ENCODE measurements around the gene HSD3B2.

HSD3B2 gene

DNA sequence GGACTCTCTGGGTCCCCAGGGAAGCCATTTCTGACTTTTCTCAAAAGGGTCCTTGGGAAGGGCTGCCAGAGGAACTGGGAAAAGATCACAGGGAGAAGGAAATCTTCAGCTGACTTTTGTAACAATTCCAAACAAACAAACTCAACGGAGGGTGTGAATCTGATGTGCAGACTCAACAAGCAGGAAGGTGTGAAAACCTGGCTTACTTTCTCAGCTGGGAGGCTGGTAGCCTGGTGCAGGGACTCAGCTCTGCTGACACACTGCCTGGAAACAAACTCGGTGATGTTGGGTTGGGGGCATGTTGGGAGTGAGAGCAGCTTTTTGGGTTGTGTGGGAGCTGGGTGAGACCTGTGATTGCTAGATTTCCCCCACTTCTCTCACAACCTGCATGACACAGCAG lies 10.2 kb upstream of the HSD3B2 start:
- no peak for DNase-seq

DNA sequence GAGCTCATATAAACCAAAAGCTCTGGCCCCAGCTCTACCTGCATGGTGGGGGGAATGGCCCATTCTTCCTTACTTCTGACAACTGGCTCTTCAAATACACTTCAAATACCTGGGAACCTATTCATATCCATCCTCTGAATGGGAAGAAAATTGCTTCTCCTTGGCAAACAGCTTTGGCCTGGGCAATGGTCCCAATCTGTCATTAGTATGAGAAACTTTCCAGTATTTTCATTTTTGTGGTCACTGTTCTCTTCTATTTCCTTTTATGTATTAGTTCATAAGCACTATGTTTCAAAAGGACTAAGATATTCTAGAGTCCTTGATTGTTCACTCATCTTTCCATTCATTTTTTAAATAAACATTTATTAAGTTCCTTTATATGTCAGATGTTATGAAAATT lies 5.2 kb upstream of the HSD3B2 start:
- DNase-seq = no peak

DNA sequence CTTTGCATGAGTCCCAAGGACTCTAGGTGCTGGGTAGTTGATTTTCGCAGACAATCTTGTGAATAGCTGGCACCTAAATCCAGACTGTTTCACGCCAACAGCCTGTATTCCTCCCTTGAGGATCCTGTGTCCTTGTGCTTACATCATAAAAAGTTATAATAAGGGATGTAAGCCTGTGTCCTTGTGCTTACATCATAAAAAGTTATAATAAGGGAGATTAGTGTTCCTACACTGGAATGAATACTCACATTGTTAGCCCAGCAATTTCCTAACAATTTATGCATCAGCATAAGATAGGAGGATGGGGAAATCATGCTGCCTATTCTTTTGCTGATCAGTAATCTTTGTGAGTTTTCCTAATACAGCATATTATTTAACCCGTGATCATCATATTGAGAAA lies 4.0 kb upstream of the HSD3B2 start:
- no peak for DNase-seq

DNA sequence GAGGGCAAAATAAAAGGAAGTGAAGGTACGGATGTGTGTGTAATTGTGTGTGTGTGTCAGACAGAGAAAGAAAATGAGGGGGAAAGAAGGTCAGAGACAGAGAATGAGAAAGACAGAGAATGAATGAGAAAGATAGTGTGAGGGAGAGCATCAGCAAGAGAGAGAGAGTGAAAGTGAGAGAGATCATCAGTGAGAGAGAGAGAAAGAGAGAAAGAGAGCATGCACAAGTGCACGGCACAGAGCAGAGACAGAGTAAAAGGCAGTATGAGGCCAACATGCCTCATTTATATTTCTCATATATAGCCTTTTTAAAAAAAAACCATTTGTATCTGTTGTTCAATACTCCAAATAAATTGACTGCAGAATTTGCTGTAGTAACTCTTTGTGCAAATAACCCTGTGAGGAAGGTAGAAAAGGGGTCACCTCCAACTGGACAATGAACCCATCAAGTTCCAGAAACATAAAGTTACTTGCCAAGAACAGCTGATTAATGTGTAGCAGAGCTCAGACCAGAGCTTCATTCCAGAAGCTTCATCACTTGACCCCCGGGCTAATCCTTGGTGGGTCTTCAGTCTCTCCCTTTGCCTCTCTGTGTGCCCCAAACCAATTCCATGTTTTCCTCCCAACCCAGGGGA lies 1.2 kb downstream of the HSD3B2 start:
- no peak for DNase-seq

DNA sequence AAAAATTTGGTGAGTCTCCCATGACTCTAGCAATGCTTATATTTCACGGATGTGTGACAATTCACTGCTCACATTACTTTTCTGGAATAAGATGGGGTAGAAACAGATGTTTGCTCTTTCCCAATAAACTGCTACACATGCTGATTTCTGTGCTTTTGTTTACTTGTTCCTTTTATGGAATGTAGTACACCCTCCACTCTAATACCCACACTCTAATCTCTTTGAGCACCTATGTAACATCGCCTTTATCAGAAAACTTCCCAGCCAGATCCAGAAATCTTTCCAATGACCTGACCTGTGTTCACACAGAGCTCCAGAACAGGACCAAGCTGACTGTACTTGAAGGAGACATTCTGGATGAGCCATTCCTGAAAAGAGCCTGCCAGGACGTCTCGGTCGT lies 4.2 kb downstream of the HSD3B2 start:
- DNase-seq = no peak

DNA sequence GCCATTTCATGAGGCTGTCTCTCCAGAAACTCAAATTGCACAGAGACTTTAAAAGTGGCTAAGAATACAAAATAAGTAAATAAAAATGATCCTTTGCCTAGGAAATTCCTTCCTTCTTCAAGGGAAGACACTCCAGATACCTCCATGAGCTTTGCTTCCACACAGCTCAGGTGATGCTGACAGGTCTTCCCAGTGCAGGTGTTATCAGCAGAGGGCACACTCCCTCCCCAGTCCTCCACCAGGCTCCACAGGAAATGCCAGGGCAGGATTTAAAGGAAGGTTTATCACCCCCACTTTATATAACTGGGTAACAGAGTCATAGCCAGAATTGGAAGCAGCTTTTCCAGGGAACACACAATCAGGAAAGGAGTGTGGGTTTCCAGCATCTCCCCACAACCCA lies 5.7 kb downstream of the HSD3B2 start:
- no peak for DNase-seq

DNA sequence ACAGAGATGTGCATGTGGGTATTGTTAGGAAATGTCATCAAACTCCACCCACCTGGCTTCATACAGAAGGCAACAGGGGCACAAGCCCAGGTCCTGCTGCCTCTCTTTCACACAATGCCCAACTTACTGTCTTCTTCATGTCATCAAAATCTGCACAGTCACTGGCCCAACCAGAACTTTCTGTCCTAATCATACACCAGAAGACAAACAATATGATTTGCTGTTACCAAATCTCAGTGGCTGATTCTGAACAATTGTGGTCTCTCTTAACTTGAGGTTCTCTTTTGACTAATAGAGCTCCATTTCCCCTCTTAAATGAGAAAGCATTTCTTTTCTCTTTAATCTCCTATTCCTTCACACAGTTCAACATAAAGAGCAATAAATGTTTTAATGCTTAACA lies 7.7 kb downstream of the HSD3B2 start:
- no peak for DNase-seq

DNA sequence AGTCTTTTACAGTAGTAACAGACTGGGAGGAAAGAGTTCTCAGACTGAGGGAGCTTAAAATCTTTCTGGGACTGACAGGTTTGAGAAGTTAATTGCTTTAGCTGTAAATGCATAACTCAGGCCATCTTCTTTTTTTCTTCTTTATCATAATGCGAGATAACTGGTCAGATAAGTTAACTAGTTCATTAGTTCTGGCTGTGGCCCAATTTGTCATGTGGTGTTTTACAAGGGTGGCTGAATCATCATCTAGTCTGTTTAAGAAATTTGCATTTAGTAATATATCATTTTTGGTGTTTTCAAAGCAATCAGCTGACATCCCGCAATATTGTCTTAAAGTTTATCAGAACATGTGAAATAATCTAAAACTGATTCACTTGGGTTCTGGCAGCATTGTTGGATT lies 14.0 kb downstream of the HSD3B2 start:
- DNase-seq = no peak

DNA sequence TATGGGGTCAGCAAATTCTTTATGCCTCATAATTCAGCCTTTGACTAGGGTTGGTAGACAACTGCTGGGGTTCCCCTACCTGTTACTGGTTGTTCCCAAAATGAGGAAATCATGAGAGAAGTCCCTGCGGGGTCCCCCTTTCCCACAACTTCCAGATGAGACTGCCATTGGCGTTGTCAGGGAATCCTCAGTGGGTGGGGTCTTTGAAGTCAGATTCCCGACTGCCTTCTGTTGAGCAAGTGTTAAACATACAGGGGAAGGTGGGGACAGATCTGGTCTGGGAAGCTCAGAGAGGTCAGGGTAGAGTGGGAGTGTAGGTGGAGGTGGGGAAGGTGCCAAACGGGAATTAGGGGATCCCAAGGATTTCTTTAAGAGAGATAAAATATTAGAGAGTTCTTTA lies 14.7 kb downstream of the HSD3B2 start:
- no peak for DNase-seq

DNA sequence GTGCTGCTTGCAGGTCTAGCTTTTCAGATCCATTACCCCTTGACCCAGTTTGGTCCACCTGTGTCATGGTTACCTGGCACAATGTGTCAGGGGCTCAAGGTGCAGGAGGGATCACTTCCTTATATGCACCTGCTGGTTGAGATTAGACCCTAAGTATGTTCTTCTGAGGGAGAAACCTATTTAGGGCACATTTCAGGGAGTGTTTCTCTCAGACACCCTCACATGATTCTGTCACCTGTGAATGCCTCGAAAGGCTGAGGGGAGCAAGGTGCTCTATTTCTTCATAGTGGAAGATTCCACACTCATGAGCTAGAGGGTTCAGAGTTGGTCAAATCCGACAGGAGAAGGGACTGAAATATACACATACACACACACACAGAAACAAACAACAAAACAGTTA lies 15.5 kb downstream of the HSD3B2 start:
- DNase-seq = no peak

DNA sequence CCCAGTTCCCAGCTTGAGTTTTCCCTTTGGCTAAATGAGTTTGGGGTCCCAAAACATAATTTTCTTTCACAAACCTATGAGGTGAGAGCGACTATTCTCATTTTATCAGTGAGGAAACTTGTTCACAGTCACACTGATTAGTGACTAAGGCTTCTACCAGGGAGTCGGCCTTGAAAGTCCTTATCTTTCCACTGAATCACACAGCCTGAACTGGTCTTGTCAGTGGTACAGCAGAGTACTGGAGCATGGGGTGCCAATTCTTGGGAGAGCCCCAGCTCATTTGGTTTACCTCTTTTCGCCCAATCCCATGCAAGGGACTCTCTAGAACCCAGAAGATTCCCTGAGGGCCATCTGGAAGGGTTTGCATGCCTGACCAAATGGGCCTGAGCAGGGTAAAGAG lies 16.9 kb downstream of the HSD3B2 start:
- no peak for DNase-seq

DNA sequence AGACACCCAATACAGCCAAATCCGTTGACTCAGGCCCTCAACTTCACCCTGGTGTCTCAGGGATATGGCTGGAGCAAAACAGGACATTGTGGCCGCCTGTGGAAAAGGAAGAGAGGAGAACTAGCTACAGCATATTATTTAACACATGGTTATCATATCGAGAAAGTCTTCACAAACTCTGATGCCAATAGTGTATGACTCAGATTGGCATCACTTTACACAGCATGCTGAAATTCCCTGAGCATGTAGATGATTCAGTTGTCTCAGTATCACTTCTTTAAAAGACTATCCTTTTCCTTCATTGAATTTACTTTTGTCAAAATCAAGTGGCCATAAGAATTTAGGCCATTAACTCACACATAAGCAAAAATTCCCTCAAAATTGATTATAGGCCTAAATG lies 20.1 kb downstream of the HSD3B2 start:
- no peak for DNase-seq

DNA sequence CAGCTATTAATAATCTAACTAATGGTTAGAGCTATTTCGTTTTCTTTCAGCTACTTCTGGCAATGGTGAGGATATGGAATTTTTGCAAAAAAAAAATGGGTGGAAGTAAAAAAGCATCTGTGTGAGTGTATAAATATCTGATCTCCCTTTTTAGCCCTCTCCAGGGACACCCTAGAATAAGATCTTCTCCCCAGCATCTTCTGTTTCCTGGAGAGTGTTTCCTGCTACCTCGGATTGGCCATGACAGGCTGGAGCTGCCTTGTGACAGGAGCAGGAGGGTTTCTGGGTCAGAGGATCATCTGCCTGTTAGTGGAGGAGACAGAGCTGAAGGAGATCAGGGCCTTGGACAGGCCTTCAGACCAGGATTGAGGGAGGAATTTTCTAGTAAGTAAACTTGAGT lies 23.8 kb downstream of the HSD3B2 start:
- DNase-seq = no peak

DNA sequence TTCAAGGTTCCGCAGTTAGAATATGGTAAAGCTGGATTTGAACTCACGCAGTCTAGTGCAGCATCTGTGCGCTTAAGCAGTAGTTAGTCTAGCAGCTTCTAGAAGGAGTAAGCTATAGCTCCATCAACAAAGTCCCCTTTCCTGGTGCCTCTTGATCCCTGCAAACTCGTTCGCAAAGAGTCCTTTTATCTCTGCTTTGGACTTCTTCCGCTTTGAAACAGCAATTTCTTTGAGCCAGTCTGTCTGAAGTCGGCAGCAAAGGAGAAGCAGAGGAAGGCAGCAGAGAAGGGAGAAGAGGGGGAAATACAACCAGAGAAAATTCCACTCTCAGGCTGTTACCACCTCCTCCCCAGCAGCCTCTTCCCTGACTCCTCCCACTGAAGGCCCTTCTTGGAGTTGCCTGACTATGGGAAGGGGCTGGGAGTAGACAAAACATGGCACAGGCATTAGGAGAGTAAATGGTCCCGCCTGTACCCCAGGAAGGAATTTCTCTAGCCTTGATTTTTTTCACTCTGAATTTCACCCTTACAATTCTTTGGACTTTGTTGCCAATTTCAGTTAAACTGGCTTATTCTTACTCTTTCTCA lies 25.9 kb downstream of the HSD3B2 start:
- no peak for DNase-seq

DNA sequence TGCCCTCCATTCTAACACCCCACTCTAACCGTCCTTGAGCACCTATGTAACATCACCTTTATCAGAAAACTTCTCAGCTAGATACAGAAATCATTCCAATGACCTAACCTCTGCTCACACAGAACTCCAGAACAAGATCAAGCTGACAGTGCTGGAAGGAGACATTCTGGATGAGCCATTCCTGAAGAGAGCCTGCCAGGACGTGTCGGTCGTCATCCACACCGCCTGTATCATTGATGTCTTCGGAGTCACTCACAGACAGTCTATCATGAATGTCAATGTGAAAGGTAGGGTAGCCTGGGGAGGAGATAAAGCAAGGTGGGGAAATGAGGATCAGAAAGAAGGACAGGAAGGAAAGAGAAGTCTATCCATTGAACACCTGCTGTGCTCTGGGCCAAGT lies 27.8 kb downstream of the HSD3B2 start:
- DNase-seq = no peak

DNA sequence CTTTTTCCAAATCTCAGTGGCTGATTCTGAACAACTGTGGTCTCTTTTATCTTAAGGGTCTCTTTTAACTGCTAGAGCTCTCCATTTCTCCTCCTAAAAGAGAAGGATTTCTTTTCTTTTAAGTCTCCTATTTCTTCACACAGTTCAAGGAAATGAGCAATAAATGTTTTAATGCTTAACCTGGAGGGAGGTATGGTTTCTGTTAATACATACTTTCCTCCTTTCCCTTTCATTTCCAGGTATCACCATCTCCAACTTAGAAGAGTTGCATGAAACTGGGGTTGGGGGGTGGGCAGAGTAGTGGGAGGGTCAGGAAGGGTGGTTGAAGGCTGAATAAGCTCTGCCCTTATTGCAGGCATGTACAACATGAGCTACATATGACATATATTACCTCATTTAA lies 31.4 kb downstream of the HSD3B2 start:
- no peak for DNase-seq

DNA sequence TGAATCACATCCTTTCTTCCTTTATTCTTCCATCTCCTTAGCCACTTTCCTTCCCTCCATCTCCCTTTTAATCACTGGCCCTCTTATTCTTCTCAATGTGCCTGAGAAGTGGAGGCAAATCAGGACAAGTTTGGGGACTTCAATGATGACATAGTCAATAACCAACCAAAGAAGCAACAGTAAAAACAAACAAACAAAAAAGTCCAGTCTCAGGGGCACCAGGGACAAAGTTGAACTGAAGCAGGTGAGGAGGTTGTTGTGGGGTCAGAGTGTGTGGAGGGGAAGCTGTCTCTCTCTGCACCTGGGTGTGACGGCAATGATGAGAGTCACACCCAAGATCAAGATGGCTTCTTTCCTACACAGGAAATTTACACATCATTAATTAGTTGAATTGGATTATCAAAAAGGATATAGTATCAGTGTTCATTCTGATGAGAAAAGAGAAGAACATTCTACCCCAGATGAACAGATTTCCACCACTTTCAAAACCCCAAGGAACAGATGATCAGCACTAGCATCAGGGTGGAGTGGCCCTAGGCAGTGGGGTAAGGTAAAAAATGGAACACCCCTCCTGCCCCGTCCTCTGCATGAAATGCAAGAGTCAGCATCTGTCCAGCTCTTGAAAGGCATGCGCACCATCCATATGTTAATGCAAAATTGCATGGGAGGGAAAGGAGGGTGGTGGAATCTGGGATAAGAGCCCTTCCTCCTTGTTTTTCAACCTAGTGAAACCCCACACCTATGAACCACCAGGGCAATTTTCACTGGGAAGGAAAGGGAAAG lies 32.6 kb downstream of the HSD3B2 start:
- no peak for DNase-seq

DNA sequence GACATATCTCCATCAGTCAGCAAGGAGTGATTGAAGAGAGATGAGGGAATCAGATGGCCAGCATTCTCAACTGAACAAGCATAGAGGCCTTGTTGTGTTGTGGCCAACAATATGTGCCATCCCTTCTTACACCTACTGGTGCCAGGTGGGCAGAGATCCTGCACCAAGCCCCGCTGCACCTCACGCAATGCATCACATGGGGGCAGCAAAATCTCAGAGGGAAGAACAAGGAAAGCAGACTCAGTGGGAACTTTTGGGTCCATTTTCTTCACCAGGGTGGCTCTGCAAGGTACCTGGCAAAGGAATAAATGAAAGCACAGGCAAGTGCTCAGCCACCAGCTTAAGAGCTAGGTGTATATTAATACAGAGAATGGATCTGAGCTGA lies 33.2 kb downstream of the HSD3B2 start:
- no peak for DNase-seq

DNA sequence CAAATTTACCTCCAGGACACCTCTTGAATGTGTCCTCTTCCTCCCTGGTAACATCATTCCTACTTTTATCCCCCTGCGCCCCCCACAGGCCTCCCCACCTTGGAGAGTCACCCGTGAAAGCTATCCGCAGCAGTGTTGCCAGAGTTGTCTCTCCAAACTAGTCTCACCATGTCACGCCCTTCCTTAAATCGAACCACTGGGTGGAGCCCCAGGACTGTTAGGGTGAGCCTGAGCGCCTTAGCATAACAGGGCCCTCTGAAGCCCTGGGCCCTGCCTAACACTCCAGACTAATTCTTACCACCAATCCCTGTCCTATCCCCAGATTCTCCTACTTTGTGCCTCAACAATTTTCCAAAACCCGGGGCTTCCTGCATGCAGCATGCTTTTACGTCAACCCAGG lies 35.0 kb downstream of the HSD3B2 start:
- no peak for DNase-seq

DNA sequence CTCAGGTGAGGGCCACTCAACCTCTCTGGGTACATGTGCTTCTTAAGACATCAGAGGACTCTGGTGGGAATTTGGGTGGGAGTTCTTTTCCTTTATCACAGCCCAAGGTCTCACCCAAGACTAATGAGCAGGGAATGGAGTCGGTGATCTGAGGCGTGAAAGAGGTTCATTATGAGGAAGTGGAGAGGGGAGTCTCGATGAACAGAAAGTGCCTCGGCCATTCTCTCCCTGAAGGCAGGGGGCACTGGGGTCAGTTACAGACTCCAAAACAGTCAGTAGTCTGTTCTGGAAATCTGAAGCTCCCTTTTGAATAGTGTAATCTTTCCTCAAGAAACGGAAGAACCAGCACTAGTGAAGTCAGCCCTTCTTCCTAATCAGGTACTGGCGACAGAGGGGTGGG lies 36.2 kb downstream of the HSD3B2 start:
- DNase-seq = no peak

DNA sequence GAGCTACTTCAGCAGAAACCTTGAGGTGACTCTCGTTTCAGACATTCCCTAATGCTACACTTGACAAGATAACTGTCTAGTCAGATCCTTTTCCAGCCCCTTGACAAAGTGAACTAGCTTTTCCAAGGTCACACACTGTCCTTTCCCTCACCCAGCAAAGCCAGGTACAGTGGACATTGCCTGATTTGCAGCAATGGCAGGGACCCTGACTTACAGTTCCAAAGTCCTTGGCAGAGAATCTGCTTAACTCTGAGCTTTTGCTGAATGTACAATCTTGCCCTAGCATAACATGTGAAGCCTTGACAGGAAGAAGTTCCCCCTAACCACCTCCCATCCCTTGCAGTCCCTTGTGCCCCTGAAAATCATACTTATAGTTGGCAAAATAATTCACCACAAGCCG lies 37.1 kb downstream of the HSD3B2 start:
- DNase-seq = no peak

DNA sequence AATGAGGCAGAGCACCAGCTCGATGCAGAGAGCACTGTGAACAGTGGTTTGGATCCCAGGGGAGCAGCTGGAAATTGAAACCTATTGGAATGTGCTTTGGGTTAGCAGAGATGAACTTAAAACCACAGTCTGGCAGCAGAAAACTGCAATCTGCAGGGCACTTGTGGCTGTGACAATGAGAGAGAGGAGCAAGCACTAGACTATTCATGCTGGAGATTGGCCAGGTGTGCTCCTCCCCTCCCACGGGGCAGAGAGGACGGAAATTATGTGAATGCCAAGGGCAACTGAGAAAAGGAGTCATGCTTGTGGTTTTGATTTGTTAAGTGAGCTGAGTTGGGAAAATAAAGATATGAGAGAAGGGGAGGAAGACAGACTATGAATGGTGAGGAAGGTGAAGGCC lies 38.1 kb downstream of the HSD3B2 start:
- no peak for DNase-seq

DNA sequence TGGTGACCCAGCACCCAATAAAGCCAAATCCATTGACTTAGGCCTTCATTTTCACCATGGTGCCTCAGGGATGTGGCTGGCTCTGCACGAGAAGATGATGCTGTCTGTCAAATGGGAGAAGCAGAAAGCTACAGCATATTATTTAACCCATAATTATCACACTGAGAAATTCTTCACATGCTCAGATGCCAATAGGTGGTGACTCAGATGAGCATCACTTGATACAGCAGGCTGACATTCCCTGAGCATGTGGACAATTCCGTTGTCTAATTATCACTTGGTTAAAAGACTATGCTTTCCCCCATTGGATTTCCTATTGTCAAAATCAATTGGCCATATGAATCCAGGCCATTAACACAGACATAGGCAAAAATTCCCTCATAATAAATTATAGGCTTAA lies 48.0 kb downstream of the HSD3B2 start:
- no peak for DNase-seq

DNA sequence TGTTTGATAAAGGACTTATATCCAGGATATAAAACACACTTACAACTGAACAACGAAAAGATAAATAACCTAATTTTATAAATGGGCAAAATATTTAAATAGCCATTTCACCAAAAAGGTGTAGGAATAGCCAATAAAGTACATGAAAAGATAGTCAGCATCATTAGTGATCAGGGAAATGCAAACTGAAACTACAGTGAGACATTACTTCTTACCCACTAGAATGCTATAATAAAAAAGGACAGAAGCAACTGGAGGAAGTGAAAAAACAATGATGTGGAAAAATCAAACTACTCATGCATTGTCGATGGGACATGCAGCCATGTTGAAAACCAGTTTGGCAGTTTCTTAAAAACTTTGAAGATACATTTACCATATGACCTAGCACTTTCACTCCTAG lies 48.6 kb downstream of the HSD3B2 start:
- no peak for DNase-seq

DNA sequence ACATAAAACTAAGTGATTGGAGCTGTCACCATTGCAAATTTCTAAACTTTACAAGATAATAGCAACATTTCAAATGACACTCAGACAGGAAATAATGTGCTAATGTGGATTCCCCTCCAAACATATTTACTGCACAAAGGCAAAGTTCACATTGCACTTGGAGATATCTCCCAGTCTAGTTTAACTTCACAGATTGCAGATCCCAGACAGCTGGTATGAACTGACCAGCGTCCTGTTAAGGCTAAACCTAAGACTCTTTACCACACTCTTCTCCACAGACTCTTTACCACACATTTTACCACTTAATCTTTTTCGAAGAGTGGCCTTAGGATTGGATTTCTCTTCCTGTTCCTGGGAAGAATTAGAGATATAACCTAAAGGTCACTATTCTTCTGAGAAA lies 51.5 kb downstream of the HSD3B2 start:
- no peak for DNase-seq

Data from activated CD4-positive, alpha-beta T cell treated with anti-CD3 and anti-CD28 coated beads, Interleukin-2, amount 50 U/mL, for 4 hours (primary cell).